Measurements from ENCODE around the gene ARL5A.

The ARL5A gene

DNA sequence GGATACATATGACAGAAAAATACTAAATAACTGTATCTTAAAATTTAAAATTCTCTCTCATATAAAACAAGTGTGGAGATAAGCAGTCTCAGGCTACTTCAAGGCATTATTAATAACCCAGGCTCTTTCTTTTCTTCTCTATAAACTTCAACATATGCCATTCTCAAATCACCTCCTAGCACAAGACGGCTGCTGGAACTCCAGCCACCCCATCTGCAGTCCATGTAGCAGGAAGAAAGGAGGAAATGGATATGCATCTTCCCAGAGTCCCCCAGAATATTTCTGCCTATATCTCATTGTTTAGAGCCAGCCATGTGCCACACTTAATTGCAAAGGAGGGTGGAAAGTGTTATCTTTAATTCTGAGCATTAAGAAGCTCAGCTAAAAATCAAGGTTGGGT lies 58.6 kb downstream of the ARL5A start:
- no peak for DNase-seq (ENCODE audit: low read depth in 1 of 2, low spot score in 1 of 2)

DNA sequence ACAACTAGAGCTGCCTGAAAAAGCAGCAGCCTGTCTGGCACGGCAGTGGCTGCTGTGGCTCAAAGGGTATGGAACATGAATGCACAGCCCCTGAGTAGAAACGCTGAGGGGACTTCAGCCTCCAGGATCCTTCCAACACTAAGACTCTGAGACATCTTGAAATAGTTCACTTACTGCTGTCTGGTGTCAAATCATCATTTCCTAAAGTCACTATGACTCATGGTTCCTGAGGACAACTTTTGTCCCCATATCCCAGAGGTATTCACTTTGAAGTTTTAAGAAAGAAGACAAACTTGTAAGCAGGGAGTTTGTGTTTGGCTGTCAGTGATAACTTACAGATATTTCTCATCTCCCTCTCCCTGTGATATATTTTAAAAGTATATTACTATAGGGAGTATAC lies 60.7 kb downstream of the ARL5A start:
- DNase-seq (ENCODE audit: low read depth in 1 of 2, low spot score in 1 of 2): no peak

DNA sequence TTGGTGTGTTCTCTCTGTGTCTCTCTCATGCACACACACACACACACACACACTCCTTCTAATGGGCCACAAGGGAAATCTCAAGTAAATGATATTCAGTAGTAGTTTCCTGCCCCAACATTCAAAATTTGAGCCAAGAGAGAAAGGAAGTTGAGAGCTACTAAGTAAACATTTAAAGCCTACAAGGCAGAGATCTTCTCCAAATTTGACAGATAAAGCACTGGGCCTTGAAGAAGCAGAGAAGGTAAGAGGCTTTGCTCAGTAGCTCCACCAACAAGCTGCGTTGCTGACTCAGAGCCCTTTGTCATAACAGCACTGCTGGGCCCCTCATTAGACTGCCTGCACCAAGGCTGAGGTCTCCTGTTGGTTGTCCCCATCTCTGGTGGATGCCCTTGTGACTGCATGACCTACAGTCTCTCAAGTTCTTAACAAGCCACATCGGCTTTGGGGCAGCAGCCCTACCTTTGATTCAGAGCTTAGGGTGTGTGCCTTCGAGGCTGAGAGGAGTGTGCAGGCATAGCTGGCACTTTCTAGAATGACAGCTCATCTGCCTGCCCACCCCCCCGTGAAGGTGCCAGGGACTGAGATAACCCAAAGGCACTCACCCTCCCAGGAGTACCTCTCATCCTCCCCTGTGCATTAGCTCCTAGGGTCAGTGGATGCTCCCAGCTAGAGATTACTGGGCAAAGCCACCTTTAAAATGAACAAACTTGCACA lies 61.6 kb downstream of the ARL5A start:
- DNase-seq (ENCODE audit: low read depth in 1 of 2, low spot score in 1 of 2): no peak

DNA sequence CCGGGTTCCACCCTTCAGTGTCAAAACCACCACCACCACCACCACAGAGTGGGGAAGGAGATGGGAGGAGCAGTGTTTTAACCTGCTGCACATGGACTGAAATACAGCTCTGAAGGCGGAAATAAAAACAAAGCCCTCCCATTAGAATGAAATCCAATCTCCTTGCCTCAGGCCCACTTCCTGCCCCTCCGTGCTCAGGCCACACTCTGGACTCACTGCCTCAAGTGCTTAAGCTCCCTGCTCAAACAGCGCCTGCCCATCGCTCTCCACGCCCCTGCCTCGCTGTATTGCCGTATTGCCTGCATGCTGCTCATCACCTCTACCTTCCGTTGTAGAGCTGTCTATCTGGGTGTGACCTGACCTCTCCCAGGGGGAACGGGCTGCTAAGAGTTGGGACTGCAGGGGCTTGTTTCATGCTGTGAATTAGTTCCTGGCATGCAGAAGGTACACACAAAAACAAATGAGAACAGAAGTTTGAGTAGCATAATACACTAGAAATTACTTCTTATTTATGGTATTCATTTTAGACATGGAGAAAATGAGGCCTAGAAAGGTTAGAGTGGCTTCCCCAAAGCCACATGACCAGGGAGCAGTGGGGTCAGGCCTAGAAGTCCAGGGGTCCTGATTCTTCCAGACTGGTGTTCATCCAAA lies 62.3 kb downstream of the ARL5A start:
- no peak for DNase-seq (ENCODE audit: low read depth in 1 of 2, low spot score in 1 of 2)

DNA sequence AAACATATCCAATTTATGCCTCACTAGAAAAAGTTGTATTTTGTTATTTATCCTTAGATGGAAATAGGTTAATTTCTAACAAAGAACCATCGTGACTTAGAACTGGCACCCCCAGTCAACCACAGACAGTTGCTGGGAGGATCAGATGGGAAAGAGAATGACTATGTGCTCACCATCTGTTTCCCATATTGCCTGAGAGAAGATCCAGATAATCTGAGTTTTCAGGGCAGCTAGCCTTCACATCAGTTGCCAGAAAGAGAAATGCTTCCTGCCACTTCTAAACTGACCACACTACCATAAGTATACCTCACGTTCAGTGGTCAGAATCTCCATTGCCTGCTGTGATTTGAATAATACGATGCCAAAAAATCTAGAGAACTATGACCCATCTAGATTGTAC lies 65.5 kb downstream of the ARL5A start:
- DNase-seq (ENCODE audit: low read depth in 1 of 2, low spot score in 1 of 2): no peak

DNA sequence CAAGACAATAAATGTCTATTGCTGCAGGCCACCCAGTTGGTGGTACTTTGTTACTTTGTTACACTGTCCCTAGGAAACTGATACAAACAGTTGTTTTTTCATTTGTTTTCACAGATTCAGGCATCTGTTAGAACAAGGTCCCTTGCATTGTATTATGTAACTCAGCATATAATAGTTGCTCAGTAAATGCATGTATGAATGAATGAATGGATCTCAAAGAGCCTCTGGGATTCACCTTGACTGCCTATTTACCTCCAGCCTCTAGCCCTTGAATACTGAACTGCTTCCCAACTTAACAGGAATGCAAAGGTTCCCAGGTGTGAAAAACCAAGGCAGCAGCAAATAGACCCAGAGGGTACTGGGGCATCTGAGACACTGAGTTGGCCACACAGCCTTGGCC lies 66.5 kb downstream of the ARL5A start:
- DNase-seq (ENCODE audit: low read depth in 1 of 2, low spot score in 1 of 2): no peak

DNA sequence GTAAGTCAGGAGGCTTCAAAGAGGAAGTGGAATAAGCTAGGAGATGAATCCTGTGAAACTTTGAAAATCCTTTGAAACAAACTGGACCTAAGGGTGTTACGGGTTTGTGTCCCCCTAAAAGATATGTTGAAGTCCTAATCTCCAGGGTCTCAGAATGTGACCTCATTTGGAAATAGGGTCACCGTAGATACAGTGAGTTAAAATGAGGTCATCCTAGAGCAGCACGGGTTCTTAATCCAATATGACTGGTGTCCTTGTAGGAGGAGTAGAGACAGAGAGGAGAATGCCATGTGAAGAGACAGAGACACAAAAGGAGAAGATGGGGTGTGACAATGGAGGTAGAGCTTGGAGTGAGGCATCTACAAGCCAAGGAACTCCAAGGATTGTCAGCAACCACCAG lies 67.0 kb downstream of the ARL5A start:
- no peak for DNase-seq (ENCODE audit: low read depth in 1 of 2, low spot score in 1 of 2)

DNA sequence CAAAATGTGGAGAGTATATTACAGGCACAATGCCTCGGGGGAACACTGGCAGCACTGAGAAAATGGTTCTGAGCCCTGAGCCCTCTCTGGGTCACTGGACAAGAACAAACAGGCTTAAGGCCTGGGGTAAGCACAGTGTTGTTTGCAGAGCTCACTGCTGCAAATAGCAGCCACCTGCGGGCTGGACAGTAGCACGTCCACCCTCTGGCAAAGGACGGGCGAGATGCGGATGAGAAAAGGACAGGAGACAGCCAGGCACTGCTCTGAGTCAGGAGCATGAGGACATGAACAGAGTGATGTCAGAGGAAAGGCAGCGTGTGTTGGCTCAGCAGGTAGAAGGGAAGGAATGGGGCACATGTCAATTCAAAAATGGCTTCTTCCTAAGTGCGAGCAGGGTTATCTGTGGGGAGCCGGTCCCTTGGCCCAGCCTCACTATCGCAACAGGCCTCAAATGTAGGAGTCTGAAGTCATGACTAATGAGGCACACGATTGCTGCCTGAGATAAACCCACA lies 68.0 kb downstream of the ARL5A start:
- no peak for DNase-seq (ENCODE audit: low read depth in 1 of 2, low spot score in 1 of 2)

DNA sequence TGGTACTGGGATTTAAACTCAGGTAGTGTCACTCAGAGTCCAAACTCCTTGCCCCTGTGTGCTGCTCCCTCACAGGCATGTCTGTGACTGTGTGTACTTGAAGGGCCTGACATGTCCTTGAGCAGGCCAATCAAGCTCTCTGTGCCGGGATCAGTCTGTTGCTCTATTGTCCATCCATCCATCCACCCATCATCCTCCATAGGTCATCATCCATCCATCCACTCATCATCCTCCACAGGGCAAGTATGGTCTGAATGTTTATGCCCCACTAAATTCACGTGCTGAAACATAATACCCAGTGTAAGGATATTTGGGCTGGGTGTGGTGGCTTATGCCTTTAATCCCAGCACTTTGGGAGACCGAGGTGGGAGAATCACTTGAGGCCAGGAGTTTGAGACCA lies 69.5 kb downstream of the ARL5A start:
- DNase-seq (ENCODE audit: low read depth in 1 of 2, low spot score in 1 of 2): no peak

DNA sequence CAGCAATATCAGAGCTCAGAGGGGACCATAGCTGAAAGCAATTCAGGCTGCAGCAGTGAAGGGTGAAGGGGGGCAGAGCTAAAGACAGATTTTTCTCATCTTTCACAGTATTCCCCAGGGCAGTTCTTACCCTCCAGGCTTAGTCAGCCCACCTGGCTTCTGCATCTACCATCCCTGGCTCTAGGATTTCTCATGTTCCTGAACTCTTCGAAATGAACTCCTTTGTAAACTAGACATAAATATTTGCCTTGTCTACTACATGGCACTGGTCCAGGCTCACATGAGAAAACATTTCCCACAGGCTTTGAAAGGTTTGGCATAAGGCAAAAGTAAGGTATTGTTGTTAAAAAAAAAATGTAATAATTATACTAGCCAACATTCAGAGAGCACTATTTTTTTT lies 70.4 kb downstream of the ARL5A start:
- DNase-seq (ENCODE audit: low read depth in 1 of 2, low spot score in 1 of 2): no peak

DNA sequence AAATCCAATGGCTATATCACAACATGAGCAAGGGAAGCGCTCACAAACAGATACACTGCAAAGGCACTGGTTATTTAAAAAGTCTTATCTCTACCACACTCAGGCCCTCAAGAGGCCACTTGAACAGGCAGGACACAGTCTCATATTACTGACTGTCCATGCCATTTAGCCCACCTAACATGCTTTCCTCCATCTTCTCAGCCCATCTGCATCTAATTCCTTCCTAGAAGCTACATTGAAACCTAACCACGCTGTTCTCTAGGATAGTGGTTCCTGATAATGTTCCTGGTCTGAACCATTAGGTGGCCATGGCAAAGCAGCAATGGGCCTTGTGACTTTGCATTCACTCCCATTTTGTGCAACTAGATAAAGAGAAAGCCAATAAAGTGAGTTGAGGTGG lies 71.4 kb downstream of the ARL5A start:
- no peak for DNase-seq (ENCODE audit: low read depth in 1 of 2, low spot score in 1 of 2)

DNA sequence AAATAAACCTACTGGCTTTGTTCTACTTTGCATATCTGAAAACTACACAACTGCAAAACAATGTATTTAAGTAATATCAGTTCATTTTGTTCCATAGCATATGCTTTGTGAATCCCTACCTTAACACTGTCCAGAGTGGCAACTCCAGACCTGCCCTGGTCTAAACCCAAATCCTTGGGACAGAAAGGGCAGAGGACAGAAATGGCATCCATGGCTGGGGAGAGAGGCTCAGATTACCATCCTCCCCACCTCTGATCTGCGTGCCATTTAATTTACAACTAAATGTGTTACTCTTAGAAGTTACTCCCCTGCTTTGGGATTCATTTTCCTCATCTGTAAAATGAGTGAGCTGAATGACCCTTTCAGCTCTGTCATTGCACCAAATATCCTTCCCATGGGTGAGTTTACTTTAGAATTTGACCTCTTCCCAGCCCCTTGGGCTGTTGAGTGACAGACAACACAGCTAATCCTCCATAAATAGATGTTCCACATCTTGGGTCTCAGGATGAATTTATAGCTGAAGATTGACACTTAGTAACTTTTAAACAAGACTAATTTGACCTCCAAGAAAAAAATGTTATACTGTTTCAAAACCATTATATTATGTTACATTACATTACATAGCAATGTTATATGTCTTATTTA lies 73.8 kb downstream of the ARL5A start:
- no peak for DNase-seq (ENCODE audit: low read depth in 1 of 2, low spot score in 1 of 2)

DNA sequence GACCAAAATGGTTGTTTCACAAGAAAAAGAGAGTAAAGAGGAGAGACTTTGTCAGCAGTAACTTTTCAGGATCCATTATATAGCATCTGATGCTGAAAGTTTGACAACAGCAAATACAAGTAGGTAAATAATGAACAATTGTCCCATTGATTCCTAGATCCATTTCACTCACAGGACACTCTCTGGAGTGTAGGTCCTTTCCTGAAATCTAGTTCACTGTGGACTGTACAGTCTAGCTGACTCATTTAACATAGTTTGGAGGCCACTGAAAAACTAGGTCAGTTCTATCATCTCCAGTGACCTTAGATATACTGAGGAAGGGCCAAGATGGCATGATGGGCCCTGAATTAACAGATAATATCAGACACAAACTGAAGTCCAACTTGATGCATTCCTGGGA lies 74.7 kb downstream of the ARL5A start:
- no peak for DNase-seq (ENCODE audit: low read depth in 1 of 2, low spot score in 1 of 2)
